ENCODE results near the gene GPR155. TPM values are rescaled to one million over a fixed set of nuclear protein-coding genes. Genes with fewer than 3 reads are reported as not detected.

GPR155 gene
- total RNA-seq, 4 donors from 2014 or later, result 1.2 to 7.3 (median 3.5) TPM

DNA sequence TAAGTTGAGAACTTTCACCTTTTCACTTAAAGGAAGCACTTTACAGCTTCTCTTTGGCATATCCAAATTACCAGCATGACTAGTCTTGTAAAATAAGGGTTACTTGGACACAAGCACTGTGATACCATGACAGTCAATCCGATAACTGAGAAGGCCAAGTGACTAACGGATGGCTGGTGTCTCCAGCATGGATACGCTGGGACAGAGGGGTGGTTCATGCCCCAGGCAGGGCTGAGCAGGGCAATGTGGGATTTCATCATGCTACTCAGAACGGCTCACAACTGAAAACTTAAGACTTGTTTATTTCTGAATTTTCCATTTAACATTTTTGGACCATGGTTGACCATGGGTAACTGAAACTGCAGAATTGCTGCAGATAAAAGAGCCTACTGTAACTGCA is 43.1 kb upstream of the GPR155 start:
- TF ChIP-seq EP300 (IDR thresholded peaks at IDR 0.05; ENCODE audit: low read depth) (no peak), POLR2AphosphoS5 (IDR thresholded peaks at IDR 0.05) (no peak), POLR2A (IDR thresholded peaks at IDR 0.05) (no peak)
- TF ChIP-seq, protein P1, sequence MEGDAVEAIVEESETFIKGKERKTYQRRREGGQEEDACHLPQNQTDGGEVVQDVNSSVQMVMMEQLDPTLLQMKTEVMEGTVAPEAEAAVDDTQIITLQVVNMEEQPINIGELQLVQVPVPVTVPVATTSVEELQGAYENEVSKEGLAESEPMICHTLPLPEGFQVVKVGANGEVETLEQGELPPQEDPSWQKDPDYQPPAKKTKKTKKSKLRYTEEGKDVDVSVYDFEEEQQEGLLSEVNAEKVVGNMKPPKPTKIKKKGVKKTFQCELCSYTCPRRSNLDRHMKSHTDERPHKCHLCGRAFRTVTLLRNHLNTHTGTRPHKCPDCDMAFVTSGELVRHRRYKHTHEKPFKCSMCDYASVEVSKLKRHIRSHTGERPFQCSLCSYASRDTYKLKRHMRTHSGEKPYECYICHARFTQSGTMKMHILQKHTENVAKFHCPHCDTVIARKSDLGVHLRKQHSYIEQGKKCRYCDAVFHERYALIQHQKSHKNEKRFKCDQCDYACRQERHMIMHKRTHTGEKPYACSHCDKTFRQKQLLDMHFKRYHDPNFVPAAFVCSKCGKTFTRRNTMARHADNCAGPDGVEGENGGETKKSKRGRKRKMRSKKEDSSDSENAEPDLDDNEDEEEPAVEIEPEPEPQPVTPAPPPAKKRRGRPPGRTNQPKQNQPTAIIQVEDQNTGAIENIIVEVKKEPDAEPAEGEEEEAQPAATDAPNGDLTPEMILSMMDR (IDR thresholded peaks at IDR 0.05), result no peak
- Histone ChIP-seq H3K36me3 (no peaks in the 10 kb centered on the region), H3K9me3 (no peaks in the 10 kb centered on the region), H3K27ac (no peak overlapping the region), H3K27me3 (no peaks in the 10 kb centered on the region), H3K4me1 (no peaks in the 10 kb centered on the region), H3K4me3 (no peak overlapping the region)
- in situ Hi-C loops (cut with MboI; ENCODE audit: low pct_ligation_motif_present in 1 of 4, low pct_unique_long_range_greater_than_20kb in 1 of 4, low sequenced_read_pairs in 3 of 4), result no loop called here
- DNase-seq, result no peak
- WGBS, 2 donors (ENCODE audit: low coverage in 1 of 2), result 84% methylated on average over 4 of the region's 4 CpGs
- intact Hi-C loops (cut with DNase I; ENCODE audit: low total_unique reads), result no loop called here

DNA sequence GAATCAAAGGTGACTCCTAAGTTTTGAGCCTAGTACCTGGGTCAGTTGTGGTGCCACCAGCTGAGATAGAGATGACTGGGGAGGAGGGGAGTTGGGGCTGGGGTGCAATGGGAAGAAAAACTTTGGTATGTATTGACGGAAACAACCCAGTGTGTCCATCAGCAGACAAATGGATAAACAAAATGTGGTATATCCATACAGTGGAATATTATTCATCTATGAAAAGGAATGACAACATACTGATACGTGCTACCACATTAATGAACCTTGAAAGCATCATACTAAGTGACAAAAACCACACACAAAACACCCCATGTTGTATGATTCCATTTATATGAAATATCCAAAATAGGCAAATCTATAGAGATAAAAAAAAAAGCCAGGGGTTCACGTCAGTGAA is 41.1 kb upstream of the GPR155 start:
- Histone ChIP-seq H3K9me3 (no peaks in the 10 kb centered on the region), H3K27ac (no peak overlapping the region), H3K4me3 (no peak overlapping the region), H3K36me3 (no peaks in the 10 kb centered on the region), H3K4me1 (no peaks in the 10 kb centered on the region), H3K27me3 (no peaks in the 10 kb centered on the region)
- in situ Hi-C loops (cut with MboI; ENCODE audit: low pct_ligation_motif_present in 1 of 4, low pct_unique_long_range_greater_than_20kb in 1 of 4, low sequenced_read_pairs in 3 of 4), result no loop called here
- no peak for DNase-seq
- TF ChIP-seq POLR2A (IDR thresholded peaks at IDR 0.05) (no peak), POLR2AphosphoS5 (IDR thresholded peaks at IDR 0.05) (no peak), EP300 (IDR thresholded peaks at IDR 0.05; ENCODE audit: low read depth) (no peak)
- TF ChIP-seq, protein P1 (IDR thresholded peaks at IDR 0.05), result no peak
- intact Hi-C loops (cut with DNase I; ENCODE audit: low total_unique reads), result no loop called here
- WGBS, 2 donors (ENCODE audit: low coverage in 1 of 2), result 91 to 100% methylated on average over 2 to 3 of the region's 3 CpGs

DNA sequence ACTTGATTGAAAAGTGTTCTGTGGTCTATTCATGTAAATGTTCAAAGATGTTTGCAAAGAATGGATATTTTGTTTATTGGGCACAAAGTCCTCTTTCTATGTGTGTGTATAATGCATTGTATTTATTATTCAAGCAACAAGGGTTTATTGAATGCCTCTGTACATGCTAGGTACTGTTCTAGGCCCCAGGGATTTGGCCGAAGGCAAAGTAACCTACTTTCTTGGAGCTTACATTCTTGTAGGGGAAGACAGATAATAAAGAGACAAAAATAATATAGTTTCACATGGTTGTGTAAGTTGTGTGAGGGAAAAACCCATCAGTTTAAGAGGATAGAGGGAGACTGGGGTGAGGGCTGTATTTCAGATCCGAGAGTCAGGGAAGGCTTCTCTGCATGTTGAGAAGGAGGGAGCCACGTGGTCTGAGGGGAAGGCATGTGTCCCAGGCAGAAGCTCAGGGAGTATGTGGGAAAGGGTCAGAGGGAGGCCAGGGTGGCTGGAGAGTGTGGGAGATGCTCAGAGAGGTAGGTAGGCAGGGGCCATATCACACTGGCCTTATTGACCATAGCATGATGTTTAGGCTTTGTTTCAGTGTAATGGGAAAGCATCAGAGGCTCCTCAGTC is 40.4 kb upstream of the GPR155 start:
- no peak overlapping the region for H3K27ac ChIP-seq
- DNase-seq, result no peak
- H3K9me3 ChIP-seq, result no peaks in the 10 kb centered on the region
- WGBS, 2 donors (ENCODE audit: low coverage in 1 of 2), result 80 to 89% methylated on average over 2 to 3 of the region's 3 CpGs
- H3K36me3 ChIP-seq, result no peaks in the 10 kb centered on the region
- no peak overlapping the region for H3K4me3 ChIP-seq
- TF ChIP-seq EP300 (IDR thresholded peaks at IDR 0.05; ENCODE audit: low read depth), result no peak
- TF ChIP-seq POLR2AphosphoS5 (IDR thresholded peaks at IDR 0.05), result no peak
- TF ChIP-seq POLR2A (IDR thresholded peaks at IDR 0.05), result no peak
- TF ChIP-seq, protein P1 (IDR thresholded peaks at IDR 0.05), result no peak
- H3K4me1 ChIP-seq, result no peaks in the 10 kb centered on the region
- in situ Hi-C loops (cut with MboI; ENCODE audit: low pct_ligation_motif_present in 1 of 4, low pct_unique_long_range_greater_than_20kb in 1 of 4, low sequenced_read_pairs in 3 of 4), result no loop called here
- intact Hi-C loops (cut with DNase I; ENCODE audit: low total_unique reads), result no loop called here
- no peaks in the 10 kb centered on the region for H3K27me3 ChIP-seq

DNA sequence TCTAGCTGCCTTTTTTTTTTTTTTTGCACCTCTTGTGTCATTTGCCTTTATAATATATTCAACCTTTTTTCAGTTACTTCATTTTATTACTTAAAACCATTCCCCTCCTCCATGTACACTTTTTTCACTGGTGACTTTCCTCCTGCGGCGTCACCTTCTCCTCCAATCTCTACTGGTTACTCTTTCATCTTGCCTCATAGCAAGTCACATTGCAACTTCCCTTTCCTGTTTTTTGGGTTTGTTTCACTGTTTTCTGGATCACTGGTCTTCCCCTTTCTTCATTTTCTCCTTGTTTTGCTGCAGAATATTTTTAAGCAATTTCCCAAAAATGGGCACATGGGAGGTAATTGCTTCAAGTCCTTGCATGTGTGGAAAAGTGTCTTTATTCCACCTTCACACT is 37.7 kb upstream of the GPR155 start:
- H3K36me3 ChIP-seq, result no peaks in the 10 kb centered on the region
- intact Hi-C loops (cut with DNase I; ENCODE audit: low total_unique reads), result no loop called here
- H3K4me1 ChIP-seq, result no peaks in the 10 kb centered on the region
- 87 to 96% methylated on average over 2 of the region's 2 CpGs for WGBS, 2 donors (ENCODE audit: low coverage in 1 of 2)
- H3K27ac ChIP-seq, result peak overlapping the region in 1 of 4 donors; percentile 3
- in situ Hi-C loops (cut with MboI; ENCODE audit: low pct_ligation_motif_present in 1 of 4, low pct_unique_long_range_greater_than_20kb in 1 of 4, low sequenced_read_pairs in 3 of 4), result loop anchor here in 1 of 4 donors (5.0 kb wide), 1 partner anchor 62 kb away; no protein-coding TSS in a partner anchor
- TF ChIP-seq POLR2A (IDR thresholded peaks at IDR 0.05) (no peak), POLR2AphosphoS5 (IDR thresholded peaks at IDR 0.05) (no peak), EP300 (IDR thresholded peaks at IDR 0.05; ENCODE audit: low read depth) (no peak)
- TF ChIP-seq, protein P1 (IDR thresholded peaks at IDR 0.05), result no peak
- H3K27me3 ChIP-seq, result no peaks in the 10 kb centered on the region
- no peaks in the 10 kb centered on the region for H3K9me3 ChIP-seq
- H3K4me3 ChIP-seq, result no peak overlapping the region
- no peak for DNase-seq

Data from transverse colon (tissue), 4 donors.